ENCODE measurements around the gene CCDC178.

CCDC178 gene

DNA sequence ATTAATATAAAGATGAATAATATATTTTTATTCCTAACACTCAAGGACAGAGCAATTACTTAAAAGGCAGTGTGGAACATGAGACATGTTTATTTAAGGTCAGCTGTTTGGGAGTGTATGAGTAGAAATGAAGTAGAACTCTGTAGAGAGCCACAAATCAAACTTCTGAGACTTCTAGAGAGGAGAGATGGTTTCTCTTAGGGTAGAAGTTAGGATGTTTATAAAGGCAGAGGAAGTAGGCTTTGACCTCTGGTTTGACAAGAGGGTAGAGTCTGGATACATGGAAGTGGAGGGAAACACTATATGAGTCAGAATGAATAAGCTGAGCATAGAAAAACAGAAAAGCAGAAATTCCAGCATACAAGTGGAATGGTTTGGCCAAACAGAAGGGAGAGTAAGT lies 405.6 kb downstream of the CCDC178 start:
- in situ Hi-C loops (cut with MboI; ENCODE audit: low sequenced_read_pairs): no loop called here
- Histone ChIP-seq H3K4me3 (no peak overlapping the region), H3K27me3 (ENCODE audit: low read depth) (no peaks in the 10 kb centered on the region), H3K4me1 (no peaks in the 10 kb centered on the region), H3K36me3 (replicated peaks) (no peaks in the 10 kb centered on the region), H3K9me3 (no peaks in the 10 kb centered on the region)
- DNase-seq (ENCODE audit: low spot score in 2 of 2): no peak

DNA sequence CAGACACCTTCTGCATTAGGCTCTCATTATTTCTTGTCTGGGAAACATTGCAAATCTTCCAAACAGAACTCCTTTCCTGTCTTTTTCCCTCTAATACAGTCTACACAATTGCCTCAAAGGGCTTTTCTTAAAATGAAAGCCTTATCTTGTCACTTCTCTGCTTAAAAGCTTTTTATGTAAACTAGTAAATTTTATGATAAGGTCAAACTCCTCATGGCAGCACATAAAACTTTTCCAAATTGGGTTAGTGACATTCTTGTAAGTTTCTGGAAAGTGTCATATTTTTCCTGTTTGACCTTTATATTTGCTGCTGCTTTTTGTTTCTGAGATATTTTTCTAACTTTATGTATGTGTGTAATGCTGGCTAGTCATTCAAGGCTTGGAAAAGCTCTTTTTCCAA lies 406.3 kb downstream of the CCDC178 start:
- no peaks in the 10 kb centered on the region for H3K36me3 ChIP-seq (replicated peaks)
- in situ Hi-C loops (cut with MboI; ENCODE audit: low sequenced_read_pairs): no loop called here
- no peaks in the 10 kb centered on the region for H3K27me3 ChIP-seq (ENCODE audit: low read depth)
- H3K4me3 ChIP-seq: no peak overlapping the region
- no peak for DNase-seq (ENCODE audit: low spot score in 2 of 2)
- H3K9me3 ChIP-seq: no peaks in the 10 kb centered on the region
- no peaks in the 10 kb centered on the region for H3K4me1 ChIP-seq

DNA sequence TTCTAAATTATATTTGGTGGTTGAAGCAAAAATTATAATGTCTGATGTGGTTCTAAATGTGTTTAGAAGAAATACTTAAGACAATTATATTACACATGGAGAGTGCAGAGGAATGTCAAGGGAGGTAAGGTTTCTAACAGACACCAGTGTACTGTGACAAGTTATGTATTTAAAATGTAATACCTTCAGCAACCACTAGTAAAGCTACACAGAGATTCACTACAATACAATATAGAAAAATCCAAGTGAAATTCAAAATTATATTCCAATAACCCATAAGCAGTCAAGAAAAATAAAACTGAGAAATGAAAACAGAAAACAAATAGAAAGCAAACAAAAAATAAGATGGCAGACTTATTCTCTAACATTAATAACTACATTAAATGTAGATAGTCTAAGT lies 418.2 kb downstream of the CCDC178 start:
- H3K9me3 ChIP-seq: no peaks in the 10 kb centered on the region
- in situ Hi-C loops (cut with MboI; ENCODE audit: low sequenced_read_pairs): no loop called here
- no peaks in the 10 kb centered on the region for H3K36me3 ChIP-seq (replicated peaks)
- no peak overlapping the region for H3K4me3 ChIP-seq
- H3K27me3 ChIP-seq (ENCODE audit: low read depth): no peaks in the 10 kb centered on the region
- no peak for DNase-seq (ENCODE audit: low spot score in 2 of 2)
- H3K4me1 ChIP-seq: no peaks in the 10 kb centered on the region

- no peaks in the 10 kb centered on the region for H3K9me3 ChIP-seq
- H3K36me3 ChIP-seq (replicated peaks): no peaks in the 10 kb centered on the region
- in situ Hi-C loops (cut with MboI; ENCODE audit: low sequenced_read_pairs): no loop called here
- no peaks in the 10 kb centered on the region for H3K4me1 ChIP-seq
- DNase-seq (ENCODE audit: low spot score in 2 of 2): no peak
- no peaks in the 10 kb centered on the region for H3K27me3 ChIP-seq (ENCODE audit: low read depth)
- no peak overlapping the region for H3K4me3 ChIP-seq
These were observed 419.6 kb downstream of the CCDC178 start for GRCh38 chr18:33020877-33021276.

DNA sequence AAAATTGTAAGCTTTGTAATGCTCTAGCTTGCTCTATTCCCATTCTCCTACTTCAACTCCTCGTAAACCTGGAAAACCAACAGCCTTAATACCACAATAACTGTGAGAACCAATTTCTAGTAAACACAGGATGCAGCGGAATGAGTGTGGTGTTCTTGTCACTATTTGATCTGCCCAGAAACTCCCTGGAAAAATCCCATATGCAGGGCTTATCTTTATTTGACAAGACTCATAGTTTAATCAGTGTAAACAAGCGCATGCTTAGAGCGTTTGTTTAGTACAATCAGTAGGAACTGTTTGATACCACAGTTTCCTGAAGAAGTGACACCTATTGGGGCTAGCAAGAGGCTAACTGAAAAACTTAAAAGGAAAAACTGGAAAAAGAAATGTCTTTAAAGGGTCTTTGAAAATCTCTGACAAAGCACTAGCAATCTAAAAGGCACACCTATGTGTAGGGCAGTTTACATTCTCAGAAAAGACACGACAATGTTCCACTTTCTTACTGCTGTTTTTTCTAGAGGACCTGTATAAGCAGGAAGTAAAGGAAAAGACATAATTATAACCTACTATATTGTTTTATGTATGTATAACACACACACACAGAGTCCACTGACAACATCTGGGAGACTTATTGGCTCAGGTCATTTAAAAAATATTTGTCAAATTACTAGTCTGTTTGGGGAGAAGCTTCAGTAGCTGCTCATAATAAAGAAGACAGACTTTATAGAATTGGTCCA lies 426.3 kb downstream of the CCDC178 start:
- H3K4me1 ChIP-seq: no peaks in the 10 kb centered on the region
- H3K4me3 ChIP-seq: no peak overlapping the region
- H3K9me3 ChIP-seq: no peaks in the 10 kb centered on the region
- in situ Hi-C loops (cut with MboI; ENCODE audit: low sequenced_read_pairs): no loop called here
- 0 out of 2 replicates have a peak, but pooled peaks cover 1% of the 10 kb centered on the region for H3K27me3 ChIP-seq (ENCODE audit: low read depth)
- DNase-seq (ENCODE audit: low spot score in 2 of 2): no peak
- no peaks in the 10 kb centered on the region for H3K36me3 ChIP-seq (replicated peaks)

DNA sequence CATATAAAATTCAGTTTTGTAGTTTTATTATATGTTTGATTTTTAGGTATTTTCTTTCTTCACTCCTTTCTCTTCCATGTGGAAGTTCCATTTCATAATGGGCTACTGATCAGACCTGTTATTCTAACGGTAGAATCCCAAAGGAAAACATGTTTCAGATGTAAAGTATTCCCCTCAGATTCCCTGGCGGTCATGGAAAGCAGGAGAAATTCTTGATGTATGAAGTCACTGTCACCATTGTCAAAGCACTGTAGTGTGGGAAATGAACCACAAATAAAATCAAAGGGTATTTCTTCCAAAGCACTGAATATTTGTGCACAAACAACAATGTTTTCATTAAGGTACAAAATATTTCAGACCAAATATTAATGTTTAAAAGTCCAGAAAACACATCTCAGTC lies 430.4 kb downstream of the CCDC178 start:
- H3K4me1 ChIP-seq: no peaks in the 10 kb centered on the region
- H3K36me3 ChIP-seq (replicated peaks): no peaks in the 10 kb centered on the region
- 0 out of 2 replicates have a peak, but pooled peaks cover 3% of the 10 kb centered on the region for H3K27me3 ChIP-seq (ENCODE audit: low read depth)
- in situ Hi-C loops (cut with MboI; ENCODE audit: low sequenced_read_pairs): no loop called here
- no peak overlapping the region for H3K4me3 ChIP-seq
- H3K9me3 ChIP-seq: no peaks in the 10 kb centered on the region
- no peak for DNase-seq (ENCODE audit: low spot score in 2 of 2)

GRCh38 chr18:32998921-32999320 lies 441.6 kb downstream of the CCDC178 start:
- H3K4me3 ChIP-seq: no peak overlapping the region
- H3K27me3 ChIP-seq (ENCODE audit: low read depth): no peaks in the 10 kb centered on the region
- DNase-seq (ENCODE audit: low spot score in 2 of 2): no peak
- H3K36me3 ChIP-seq (replicated peaks): no peaks in the 10 kb centered on the region
- in situ Hi-C loops (cut with MboI; ENCODE audit: low sequenced_read_pairs): no loop called here
- no peaks in the 10 kb centered on the region for H3K4me1 ChIP-seq
- no peaks in the 10 kb centered on the region for H3K9me3 ChIP-seq

DNA sequence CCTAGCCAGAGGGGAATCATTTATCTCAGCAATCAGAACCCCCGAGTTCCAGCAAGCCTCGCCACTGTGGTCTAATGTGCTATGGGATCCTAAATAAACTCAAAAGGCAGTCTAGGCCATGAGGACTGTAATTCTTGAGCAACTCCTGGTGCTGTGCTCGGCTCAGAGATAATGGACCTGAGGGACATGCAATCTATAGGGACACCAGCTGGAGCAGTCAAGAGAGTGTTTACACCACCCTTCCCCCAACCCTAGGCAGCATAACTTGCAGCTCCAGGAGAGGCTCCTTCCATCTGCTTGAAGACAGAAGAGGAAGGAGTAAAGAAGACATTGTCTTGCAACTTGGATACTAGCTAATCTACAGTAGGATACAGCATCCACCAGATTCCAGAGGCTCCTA lies 442.2 kb downstream of the CCDC178 start:
- no peaks in the 10 kb centered on the region for H3K36me3 ChIP-seq (replicated peaks)
- H3K4me1 ChIP-seq: no peaks in the 10 kb centered on the region
- H3K4me3 ChIP-seq: no peak overlapping the region
- no peak for DNase-seq (ENCODE audit: low spot score in 2 of 2)
- in situ Hi-C loops (cut with MboI; ENCODE audit: low sequenced_read_pairs): no loop called here
- no peaks in the 10 kb centered on the region for H3K9me3 ChIP-seq
- no peaks in the 10 kb centered on the region for H3K27me3 ChIP-seq (ENCODE audit: low read depth)

- H3K36me3 ChIP-seq (replicated peaks): no peaks in the 10 kb centered on the region
- no peak for DNase-seq (ENCODE audit: low spot score in 2 of 2)
- in situ Hi-C loops (cut with MboI; ENCODE audit: low sequenced_read_pairs): no loop called here
- no peak overlapping the region for H3K4me3 ChIP-seq
- no peaks in the 10 kb centered on the region for H3K4me1 ChIP-seq
- no peaks in the 10 kb centered on the region for H3K27me3 ChIP-seq (ENCODE audit: low read depth)
- no peaks in the 10 kb centered on the region for H3K9me3 ChIP-seq
These were observed 456.8 kb downstream of the CCDC178 start for GRCh38 chr18:32983721-32984120.

- H3K4me1 ChIP-seq: no peaks in the 10 kb centered on the region
- DNase-seq (ENCODE audit: low spot score in 2 of 2): no peak
- H3K36me3 ChIP-seq (replicated peaks): no peaks in the 10 kb centered on the region
- H3K27me3 ChIP-seq (ENCODE audit: low read depth): no peaks in the 10 kb centered on the region
- no peaks in the 10 kb centered on the region for H3K9me3 ChIP-seq
- H3K4me3 ChIP-seq: no peak overlapping the region
- in situ Hi-C loops (cut with MboI; ENCODE audit: low sequenced_read_pairs): no loop called here
These were observed 459.6 kb downstream of the CCDC178 start for GRCh38 chr18:32980896-32981295.

GRCh38 chr18:32975501-32975900 lies 465.0 kb downstream of the CCDC178 start:
- in situ Hi-C loops (cut with MboI; ENCODE audit: low sequenced_read_pairs): no loop called here
- no peak overlapping the region for H3K4me3 ChIP-seq
- no peaks in the 10 kb centered on the region for H3K36me3 ChIP-seq (replicated peaks)
- H3K27me3 ChIP-seq (ENCODE audit: low read depth): no peaks in the 10 kb centered on the region
- H3K9me3 ChIP-seq: no peaks in the 10 kb centered on the region
- H3K4me1 ChIP-seq: no peaks in the 10 kb centered on the region
- no peak for DNase-seq (ENCODE audit: low spot score in 2 of 2)

DNA sequence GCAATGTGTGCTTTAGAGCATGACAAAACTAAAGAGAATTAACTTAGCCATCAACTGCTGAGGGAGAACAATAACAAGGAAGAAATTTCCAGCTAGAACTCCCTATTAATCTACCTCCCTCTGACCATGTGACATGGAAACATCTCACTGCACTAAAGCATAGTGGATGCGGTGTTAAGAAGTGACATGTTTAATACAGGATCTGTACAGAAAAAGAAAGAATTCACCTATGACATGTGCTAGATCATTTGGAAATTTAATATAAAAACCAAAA lies 465.4 kb downstream of the CCDC178 start:
- in situ Hi-C loops (cut with MboI; ENCODE audit: low sequenced_read_pairs): no loop called here
- H3K9me3 ChIP-seq: no peaks in the 10 kb centered on the region
- H3K4me3 ChIP-seq: no peak overlapping the region
- DNase-seq (ENCODE audit: low spot score in 2 of 2): no peak
- H3K36me3 ChIP-seq (replicated peaks): no peaks in the 10 kb centered on the region
- no peaks in the 10 kb centered on the region for H3K27me3 ChIP-seq (ENCODE audit: low read depth)
- H3K4me1 ChIP-seq: no peaks in the 10 kb centered on the region

GRCh38 chr18:32974421-32975162 lies 465.9 kb downstream of the CCDC178 start:
- Histone ChIP-seq H3K4me1 (no peaks in the 10 kb centered on the region), H3K27me3 (ENCODE audit: low read depth) (no peaks in the 10 kb centered on the region), H3K4me3 (no peak overlapping the region), H3K36me3 (replicated peaks) (no peaks in the 10 kb centered on the region), H3K9me3 (no peaks in the 10 kb centered on the region)
- in situ Hi-C loops (cut with MboI; ENCODE audit: low sequenced_read_pairs): no loop called here
- DNase-seq (ENCODE audit: low spot score in 2 of 2): no peak

DNA sequence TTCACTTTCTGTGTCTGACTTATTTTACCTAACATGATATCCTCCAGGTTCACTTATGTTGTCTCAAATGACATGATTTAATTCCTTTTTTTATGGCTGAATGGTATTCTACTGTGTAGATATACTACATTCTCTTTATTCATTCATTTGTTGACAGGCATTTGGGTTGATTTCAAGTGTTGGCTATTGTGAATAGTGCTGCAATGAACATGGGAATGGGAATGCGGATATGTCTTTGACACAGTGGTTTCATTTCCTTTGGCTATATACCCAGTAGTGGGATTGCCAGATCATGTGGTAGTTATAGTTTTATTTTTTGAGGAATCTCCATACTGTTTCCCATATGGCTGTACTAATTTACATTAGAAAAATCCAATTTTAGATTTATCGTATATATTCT lies 472.3 kb downstream of the CCDC178 start:
- no peaks in the 10 kb centered on the region for H3K36me3 ChIP-seq (replicated peaks)
- no peaks in the 10 kb centered on the region for H3K27me3 ChIP-seq (ENCODE audit: low read depth)
- DNase-seq (ENCODE audit: low spot score in 2 of 2): no peak
- in situ Hi-C loops (cut with MboI; ENCODE audit: low sequenced_read_pairs): no loop called here
- H3K4me1 ChIP-seq: no peaks in the 10 kb centered on the region
- H3K4me3 ChIP-seq: no peak overlapping the region
- no peaks in the 10 kb centered on the region for H3K9me3 ChIP-seq

DNA sequence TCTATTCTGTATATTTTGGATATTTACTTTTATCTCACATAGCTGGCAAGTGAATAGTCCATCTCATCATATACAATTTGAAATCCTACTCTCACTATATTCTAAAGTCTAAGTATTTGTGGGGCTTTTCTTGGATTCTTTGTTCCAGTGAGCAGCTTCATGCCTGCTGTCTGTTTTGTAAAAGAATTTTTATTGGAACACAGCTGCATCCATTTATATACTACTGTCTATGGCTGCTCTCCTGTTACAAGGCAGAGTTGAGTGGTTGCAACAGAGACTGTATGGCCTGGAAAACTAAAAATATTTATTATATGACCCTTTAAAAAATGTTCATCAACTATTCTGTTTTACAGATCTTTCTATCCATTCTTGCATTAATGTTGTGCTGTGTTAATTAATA lies 474.4 kb downstream of the CCDC178 start:
- in situ Hi-C loops (cut with MboI; ENCODE audit: low sequenced_read_pairs): no loop called here
- no peak for DNase-seq (ENCODE audit: low spot score in 2 of 2)

More for the DNA sequence above, 474.4 kb downstream of the CCDC178 start:
- Histone ChIP-seq H3K27me3 (ENCODE audit: low read depth) (no peaks in the 10 kb centered on the region), H3K4me3 (no peak overlapping the region), H3K4me1 (no peaks in the 10 kb centered on the region), H3K9me3 (no peaks in the 10 kb centered on the region), H3K36me3 (replicated peaks) (no peaks in the 10 kb centered on the region)

Measured in HAP-1 (cell line).